ENCODE results near the gene RPH3AL. TPM values are rescaled to one million over a fixed set of nuclear protein-coding genes. Genes with fewer than 3 reads are reported as not detected.

RPH3AL gene
- polyA plus RNA-seq, 3 donors: 0.71 to 1.9 (median 1.5) TPM

- Histone ChIP-seq H3K36me3 (replicated peaks in 1 of 2; ENCODE audit: control insufficient read depth in 1 of 2, insufficient read depth in 2 of 2, low read length in 2 of 2) (no peaks in the 10 kb centered on the region), H3K9me3 (replicated peaks in 1 of 2; ENCODE audit: control insufficient read depth in 1 of 2, insufficient read depth in 1 of 2, low read length in 2 of 2) (peaks cover 11 to 25% of the 10 kb centered on the region in 2 donors), H3K4me1 (ENCODE audit: control insufficient read depth in 1 of 2, insufficient read depth in 2 of 2, low read length in 2 of 2) (no peaks in the 10 kb centered on the region), H3K4me3 (replicated peaks in 1 of 3; ENCODE audit: low read depth in 2 of 3, low read length in 3 of 3) (no peak overlapping the region), H4K20me1 (ENCODE audit: insufficient read depth, low read length) (no peaks in the 10 kb centered on the region), H2AFZ (ENCODE audit: insufficient read depth, low read depth, low read length, poor library complexity, severe bottlenecking) (no peak overlapping the region), H3K27me3 (ENCODE audit: control insufficient read depth in 2 of 2, insufficient read depth in 2 of 2, low read length in 2 of 2) (no peaks in the 10 kb centered on the region), H3K27ac (ENCODE audit: low read depth in 1 of 2, low read length in 2 of 2) (no peak overlapping the region), H3K4me2 (replicated peaks; ENCODE audit: extremely low read depth, low read length, poor library complexity, severe bottlenecking) (no peak overlapping the region), H3K79me2 (ENCODE audit: insufficient read depth, low read length) (no peaks in the 10 kb centered on the region), H3K9ac (ENCODE audit: insufficient read depth, low read length, poor library complexity, severe bottlenecking) (no peak overlapping the region)
- no peak overlapping the region for H3K27ac Mint-ChIP-seq
- 89% methylated on average over 18 of the region's 18 CpGs for WGBS (ENCODE audit: insufficient coverage)
- H3K9me3 Mint-ChIP-seq: peaks cover 19 to 32% (median 27%) of the 10 kb centered on the region in 7 donors
- peaks cover 3 to 11% (median 10%) of the 10 kb centered on the region in 3 donors for H3K27me3 Mint-ChIP-seq (ENCODE audit: low read depth in 3 of 3)
- TF ChIP-seq, protein P1, sequence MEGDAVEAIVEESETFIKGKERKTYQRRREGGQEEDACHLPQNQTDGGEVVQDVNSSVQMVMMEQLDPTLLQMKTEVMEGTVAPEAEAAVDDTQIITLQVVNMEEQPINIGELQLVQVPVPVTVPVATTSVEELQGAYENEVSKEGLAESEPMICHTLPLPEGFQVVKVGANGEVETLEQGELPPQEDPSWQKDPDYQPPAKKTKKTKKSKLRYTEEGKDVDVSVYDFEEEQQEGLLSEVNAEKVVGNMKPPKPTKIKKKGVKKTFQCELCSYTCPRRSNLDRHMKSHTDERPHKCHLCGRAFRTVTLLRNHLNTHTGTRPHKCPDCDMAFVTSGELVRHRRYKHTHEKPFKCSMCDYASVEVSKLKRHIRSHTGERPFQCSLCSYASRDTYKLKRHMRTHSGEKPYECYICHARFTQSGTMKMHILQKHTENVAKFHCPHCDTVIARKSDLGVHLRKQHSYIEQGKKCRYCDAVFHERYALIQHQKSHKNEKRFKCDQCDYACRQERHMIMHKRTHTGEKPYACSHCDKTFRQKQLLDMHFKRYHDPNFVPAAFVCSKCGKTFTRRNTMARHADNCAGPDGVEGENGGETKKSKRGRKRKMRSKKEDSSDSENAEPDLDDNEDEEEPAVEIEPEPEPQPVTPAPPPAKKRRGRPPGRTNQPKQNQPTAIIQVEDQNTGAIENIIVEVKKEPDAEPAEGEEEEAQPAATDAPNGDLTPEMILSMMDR (IDR thresholded peaks at IDR 0.05): no peak
- intact Hi-C loops (cut with micrococcal nuclease): no loop called here
- H3K4me1 Mint-ChIP-seq: no peaks in the 10 kb centered on the region
- H3K4me3 Mint-ChIP-seq: peak overlapping the region in 1 of 2 donors; percentile 33
- DNase-seq: no peak
- H3K36me3 Mint-ChIP-seq: no peaks in the 10 kb centered on the region
Observed at GRCh38 chr17:312476-313148, 40.0 kb downstream of the RPH3AL start.

GRCh38 chr17:311119-311782 is 41.4 kb downstream of the RPH3AL start:
- no peak overlapping the region for H3K9ac ChIP-seq (ENCODE audit: insufficient read depth, low read length, poor library complexity, severe bottlenecking)
- TF ChIP-seq, protein P1 (IDR thresholded peaks at IDR 0.05): no peak
- H3K4me2 ChIP-seq (replicated peaks; ENCODE audit: extremely low read depth, low read length, poor library complexity, severe bottlenecking): no peak overlapping the region
- H3K9me3 Mint-ChIP-seq: peaks cover 15 to 20% (median 17%) of the 10 kb centered on the region in 7 donors
- no peak overlapping the region for H3K27ac ChIP-seq (ENCODE audit: low read depth in 1 of 2, low read length in 2 of 2)
- no peaks in the 10 kb centered on the region for H3K27me3 ChIP-seq (ENCODE audit: control insufficient read depth in 2 of 2, insufficient read depth in 2 of 2, low read length in 2 of 2)
- no peaks in the 10 kb centered on the region for H4K20me1 ChIP-seq (ENCODE audit: insufficient read depth, low read length)
- no peak for DNase-seq
- H3K27ac Mint-ChIP-seq: peak overlapping the region in 1 of 7 donors; percentile 21
- H3K4me3 ChIP-seq (replicated peaks in 1 of 3; ENCODE audit: low read depth in 2 of 3, low read length in 3 of 3): no peak overlapping the region
- no peaks in the 10 kb centered on the region for H3K79me2 ChIP-seq (ENCODE audit: insufficient read depth, low read length)
- H3K4me1 Mint-ChIP-seq: no peaks in the 10 kb centered on the region
- H3K9me3 ChIP-seq (replicated peaks in 1 of 2; ENCODE audit: control insufficient read depth in 1 of 2, insufficient read depth in 1 of 2, low read length in 2 of 2): peaks cover 11 to 19% of the 10 kb centered on the region in 2 donors
- H3K27me3 Mint-ChIP-seq (ENCODE audit: low read depth in 3 of 3): peaks cover 3 to 14% (median 14%) of the 10 kb centered on the region in 3 donors
- no peaks in the 10 kb centered on the region for H3K36me3 Mint-ChIP-seq
- WGBS (ENCODE audit: insufficient coverage): 85% methylated on average over 13 of the region's 20 CpGs
- no peak overlapping the region for H2AFZ ChIP-seq (ENCODE audit: insufficient read depth, low read depth, low read length, poor library complexity, severe bottlenecking)
- no peaks in the 10 kb centered on the region for H3K4me1 ChIP-seq (ENCODE audit: control insufficient read depth in 1 of 2, insufficient read depth in 2 of 2, low read length in 2 of 2)
- no peak overlapping the region for H3K4me3 Mint-ChIP-seq
- H3K36me3 ChIP-seq (replicated peaks in 1 of 2; ENCODE audit: control insufficient read depth in 1 of 2, insufficient read depth in 2 of 2, low read length in 2 of 2): no peaks in the 10 kb centered on the region
- intact Hi-C loops (cut with micrococcal nuclease): no loop called here
